ENCODE results near the gene SF3A2.

SF3A2 gene

GRCh38 chr19:2239173-2239572 is 2.5 kb downstream of the SF3A2 start:
- peaks cover 29% of the 10 kb centered on the region for H3K36me3 ChIP-seq (ENCODE audit: insufficient read depth, low read length)
- no peak overlapping the region for H2AFZ ChIP-seq (ENCODE audit: low read length)
- H3K9me3 ChIP-seq (ENCODE audit: low read length), result no peaks in the 10 kb centered on the region
- H3K27ac ChIP-seq (ENCODE audit: low read depth, low read length, poor library complexity, severe bottlenecking), result no peak overlapping the region
- H3K9me2 ChIP-seq (ENCODE audit: low read depth, low read length), result no peaks in the 10 kb centered on the region
- H3K9ac ChIP-seq (ENCODE audit: low read length), result peak overlapping the region; percentile 88
- peak overlapping the region; percentile 97 for H3K4me2 ChIP-seq (ENCODE audit: low read length)
- TF ChIP-seq, protein P1, sequence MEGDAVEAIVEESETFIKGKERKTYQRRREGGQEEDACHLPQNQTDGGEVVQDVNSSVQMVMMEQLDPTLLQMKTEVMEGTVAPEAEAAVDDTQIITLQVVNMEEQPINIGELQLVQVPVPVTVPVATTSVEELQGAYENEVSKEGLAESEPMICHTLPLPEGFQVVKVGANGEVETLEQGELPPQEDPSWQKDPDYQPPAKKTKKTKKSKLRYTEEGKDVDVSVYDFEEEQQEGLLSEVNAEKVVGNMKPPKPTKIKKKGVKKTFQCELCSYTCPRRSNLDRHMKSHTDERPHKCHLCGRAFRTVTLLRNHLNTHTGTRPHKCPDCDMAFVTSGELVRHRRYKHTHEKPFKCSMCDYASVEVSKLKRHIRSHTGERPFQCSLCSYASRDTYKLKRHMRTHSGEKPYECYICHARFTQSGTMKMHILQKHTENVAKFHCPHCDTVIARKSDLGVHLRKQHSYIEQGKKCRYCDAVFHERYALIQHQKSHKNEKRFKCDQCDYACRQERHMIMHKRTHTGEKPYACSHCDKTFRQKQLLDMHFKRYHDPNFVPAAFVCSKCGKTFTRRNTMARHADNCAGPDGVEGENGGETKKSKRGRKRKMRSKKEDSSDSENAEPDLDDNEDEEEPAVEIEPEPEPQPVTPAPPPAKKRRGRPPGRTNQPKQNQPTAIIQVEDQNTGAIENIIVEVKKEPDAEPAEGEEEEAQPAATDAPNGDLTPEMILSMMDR (IDR thresholded peaks at IDR 0.05; ENCODE audit: low read length), result no peak
- no peak for TF ChIP-seq EZH2 (IDR thresholded peaks at IDR 0.05; ENCODE audit: borderline replicate concordance, low read length)
- no peaks in the 10 kb centered on the region for H3K27me3 ChIP-seq (ENCODE audit: insufficient read depth, low read length)
- H3K4me3 ChIP-seq (ENCODE audit: low read depth, low read length, poor library complexity, severe bottlenecking), result peak overlapping the region; percentile 94
- H3F3A ChIP-seq (ENCODE audit: insufficient read depth, low read length), result no peaks in the 10 kb centered on the region
- no peaks in the 10 kb centered on the region for H4K20me1 ChIP-seq (ENCODE audit: insufficient read depth, low read length)
- H3K4me1 ChIP-seq (ENCODE audit: insufficient read depth, low read length, severe bottlenecking), result peaks cover 51% of the 10 kb centered on the region
- peaks cover 65% of the 10 kb centered on the region for H3K79me2 ChIP-seq (ENCODE audit: insufficient read depth, low read length)

- H3K79me2 ChIP-seq (ENCODE audit: insufficient read depth, low read length), result peaks cover 63% of the 10 kb centered on the region
- H3K9me3 ChIP-seq (ENCODE audit: low read length), result no peaks in the 10 kb centered on the region
- no peaks in the 10 kb centered on the region for H3F3A ChIP-seq (ENCODE audit: insufficient read depth, low read length)
- H3K9ac ChIP-seq (ENCODE audit: low read length), result peak overlapping the region; percentile 88
- peak overlapping the region; percentile 97 for H3K4me2 ChIP-seq (ENCODE audit: low read length)
- H3K27ac ChIP-seq (ENCODE audit: low read depth, low read length, poor library complexity, severe bottlenecking), result no peak overlapping the region
- H2AFZ ChIP-seq (ENCODE audit: low read length), result no peak overlapping the region
- no peaks in the 10 kb centered on the region for H4K20me1 ChIP-seq (ENCODE audit: insufficient read depth, low read length)
- no peak for TF ChIP-seq EZH2 (IDR thresholded peaks at IDR 0.05; ENCODE audit: borderline replicate concordance, low read length)
- TF ChIP-seq, protein P1 (IDR thresholded peaks at IDR 0.05; ENCODE audit: low read length), result no peak
- no peaks in the 10 kb centered on the region for H3K27me3 ChIP-seq (ENCODE audit: insufficient read depth, low read length)
- H3K4me1 ChIP-seq (ENCODE audit: insufficient read depth, low read length, severe bottlenecking), result peaks cover 42% of the 10 kb centered on the region
- peaks cover 37% of the 10 kb centered on the region for H3K36me3 ChIP-seq (ENCODE audit: insufficient read depth, low read length)
- H3K4me3 ChIP-seq (ENCODE audit: low read depth, low read length, poor library complexity, severe bottlenecking), result peak overlapping the region; percentile 94
- no peaks in the 10 kb centered on the region for H3K9me2 ChIP-seq (ENCODE audit: low read depth, low read length)
These were observed 3.4 kb downstream of the SF3A2 start for GRCh38 chr19:2239771-2240770.

GRCh38 chr19:2240881-2241760 is 4.5 kb downstream of the SF3A2 start:
- TF ChIP-seq, protein P1 (IDR thresholded peaks at IDR 0.05; ENCODE audit: low read length), result no peak
- TF ChIP-seq EZH2 (IDR thresholded peaks at IDR 0.05; ENCODE audit: borderline replicate concordance, low read length), result no peak
- Histone ChIP-seq H3K9me3 (ENCODE audit: low read length) (no peaks in the 10 kb centered on the region), H3K36me3 (ENCODE audit: insufficient read depth, low read length) (peaks cover 47% of the 10 kb centered on the region), H3K9ac (ENCODE audit: low read length) (no peak overlapping the region; the same call in 1 of the 2 replicates), H3K4me3 (ENCODE audit: low read depth, low read length, poor library complexity, severe bottlenecking) (peak overlapping the region; percentile 94), H3K79me2 (ENCODE audit: insufficient read depth, low read length) (peaks cover 55% of the 10 kb centered on the region), H3K4me2 (ENCODE audit: low read length) (peak overlapping the region; percentile 97), H3K27me3 (ENCODE audit: insufficient read depth, low read length) (no peaks in the 10 kb centered on the region), H3K27ac (ENCODE audit: low read depth, low read length, poor library complexity, severe bottlenecking) (no peak overlapping the region), H2AFZ (ENCODE audit: low read length) (no peak overlapping the region), H4K20me1 (ENCODE audit: insufficient read depth, low read length) (no peaks in the 10 kb centered on the region), H3K9me2 (ENCODE audit: low read depth, low read length) (no peaks in the 10 kb centered on the region), H3F3A (ENCODE audit: insufficient read depth, low read length) (no peaks in the 10 kb centered on the region), H3K4me1 (ENCODE audit: insufficient read depth, low read length, severe bottlenecking) (peaks cover 41% of the 10 kb centered on the region)
